KMS-11 (cell line): Measurements from ENCODE around the gene NID2.

Source experiments
- H2AFZ ChIP-seq: fragments of 200-600 bp; sonication (generic); 2 replicates; pipeline ENCODE4 v1.6.1; 2016; ENCODE audit warnings: antibody characterized with exemption, mixed run types, low read depth
- H3K27ac ChIP-seq: fragments of 200-600 bp; sonication (generic); 2 replicates; pipeline ENCODE4 v1.6.1; 2016; ENCODE audit warnings: mild to moderate bottlenecking, mixed run types
- H3K27me3 ChIP-seq: fragments of 200-600 bp; sonication (generic); 2 replicates; pipeline ENCODE4 v1.6.1; 2017; ENCODE audit warnings: mild to moderate bottlenecking, low read depth, mixed run types, moderate library complexity; ENCODE audit not compliant: insufficient read depth
- H3K36me3 ChIP-seq: fragments of 200-600 bp; sonication (generic); 2 replicates; pipeline ENCODE4 v1.6.1; 2017; ENCODE audit warnings: mild to moderate bottlenecking, mixed run types; ENCODE audit not compliant: insufficient read depth
- H3K4me1 ChIP-seq: fragments of 200-600 bp; sonication (generic); 2 replicates; pipeline ENCODE4 v1.6.1; 2016; ENCODE audit warnings: mild to moderate bottlenecking, low read depth, mixed run types; ENCODE audit not compliant: poor library complexity, severe bottlenecking
- H3K4me2 ChIP-seq: fragments of 200-600 bp; sonication (generic); 2 replicates; pipeline ENCODE4 v1.7.0; 2016; ENCODE audit warnings: mild to moderate bottlenecking, mixed run types
- H3K4me3 ChIP-seq: fragments of 200-600 bp; sonication (generic); IDR thresholded peaks from 2 replicates; pipeline ENCODE4 v1.6.1; 2017; ENCODE audit warnings: low read depth, low read length, mixed read lengths; ENCODE audit not compliant: insufficient read depth
- H3K79me2 ChIP-seq: fragments of 200-600 bp; sonication (generic); 2 replicates; pipeline ENCODE4 v1.6.1; 2016; ENCODE audit warnings: low read depth, mixed run types; ENCODE audit not compliant: insufficient read depth
- H3K9ac ChIP-seq: fragments of 200-600 bp; sonication (generic); 2 replicates; pipeline ENCODE4 v1.6.1; 2016; ENCODE audit warnings: mild to moderate bottlenecking, mixed run types
- H4K20me1 ChIP-seq: fragments of 200-600 bp; sonication (generic); 2 replicates; pipeline ENCODE4 v1.6.1; 2016; ENCODE audit warnings: mild to moderate bottlenecking, mixed run types; ENCODE audit not compliant: insufficient read depth
- TF ChIP-seq, protein P1 (sequence below): fragments of 200-600 bp; sonication (generic); conservative IDR thresholded peaks from 2 replicates; pipeline ENCODE4 v1.6.1; 2017; ENCODE audit warnings: low read depth, mild to moderate bottlenecking, antibody characterized with exemption, low read length, moderate library complexity, mixed read lengths

NID2 gene

DNA sequence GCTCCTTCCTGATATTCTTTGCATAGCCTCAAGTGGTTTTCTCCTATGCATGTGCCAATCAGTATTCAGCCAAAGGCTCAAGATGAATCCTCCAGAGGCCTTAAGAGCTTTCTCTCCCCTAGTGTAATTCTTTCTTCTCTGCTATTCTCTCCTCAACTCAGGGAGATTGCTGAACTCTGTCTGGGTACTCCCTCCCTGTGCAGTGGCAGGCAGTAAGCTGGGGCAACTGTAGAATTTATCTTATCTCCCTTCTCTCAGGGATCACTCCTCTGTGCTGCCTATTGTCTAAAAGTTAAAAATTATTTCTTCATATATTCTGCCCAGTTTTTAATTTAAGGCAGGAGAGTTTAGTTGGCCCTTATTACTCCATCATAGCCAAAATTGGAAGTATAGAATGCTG is 108.0 kb downstream of the NID2 start:
- Histone ChIP-seq H3K36me3 (no peaks in the 10 kb centered on the region), H3K9ac (no peak overlapping the region), H3K27me3 (no peaks in the 10 kb centered on the region), H3K79me2 (no peaks in the 10 kb centered on the region), H3K4me2 (no peak overlapping the region), H3K4me1 (no peaks in the 10 kb centered on the region), H2AFZ (no peak overlapping the region), H3K27ac (no peak overlapping the region), H4K20me1 (no peaks in the 10 kb centered on the region), H3K4me3 (no peak overlapping the region)
- TF ChIP-seq, protein P1, sequence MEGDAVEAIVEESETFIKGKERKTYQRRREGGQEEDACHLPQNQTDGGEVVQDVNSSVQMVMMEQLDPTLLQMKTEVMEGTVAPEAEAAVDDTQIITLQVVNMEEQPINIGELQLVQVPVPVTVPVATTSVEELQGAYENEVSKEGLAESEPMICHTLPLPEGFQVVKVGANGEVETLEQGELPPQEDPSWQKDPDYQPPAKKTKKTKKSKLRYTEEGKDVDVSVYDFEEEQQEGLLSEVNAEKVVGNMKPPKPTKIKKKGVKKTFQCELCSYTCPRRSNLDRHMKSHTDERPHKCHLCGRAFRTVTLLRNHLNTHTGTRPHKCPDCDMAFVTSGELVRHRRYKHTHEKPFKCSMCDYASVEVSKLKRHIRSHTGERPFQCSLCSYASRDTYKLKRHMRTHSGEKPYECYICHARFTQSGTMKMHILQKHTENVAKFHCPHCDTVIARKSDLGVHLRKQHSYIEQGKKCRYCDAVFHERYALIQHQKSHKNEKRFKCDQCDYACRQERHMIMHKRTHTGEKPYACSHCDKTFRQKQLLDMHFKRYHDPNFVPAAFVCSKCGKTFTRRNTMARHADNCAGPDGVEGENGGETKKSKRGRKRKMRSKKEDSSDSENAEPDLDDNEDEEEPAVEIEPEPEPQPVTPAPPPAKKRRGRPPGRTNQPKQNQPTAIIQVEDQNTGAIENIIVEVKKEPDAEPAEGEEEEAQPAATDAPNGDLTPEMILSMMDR, result no peak

DNA sequence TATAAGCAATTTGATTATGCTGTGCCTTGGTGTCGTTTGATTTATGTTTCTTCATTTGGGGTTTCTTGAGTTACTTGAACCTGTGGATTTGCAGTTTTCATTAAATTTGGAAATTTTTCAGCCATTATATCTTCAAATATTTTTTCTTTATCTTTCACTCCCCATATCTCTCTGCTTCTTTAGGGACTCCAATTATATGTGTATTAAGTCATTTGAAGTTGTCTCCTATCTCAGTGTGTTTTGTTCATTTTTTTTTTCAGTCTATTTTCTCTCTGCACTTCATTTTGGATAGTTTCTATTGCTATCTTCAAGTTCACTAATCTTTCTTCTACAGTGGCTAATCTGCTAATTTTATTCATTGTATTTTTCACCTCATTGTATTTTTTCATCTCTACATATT is 108.9 kb downstream of the NID2 start:
- H3K4me3 ChIP-seq, result no peak overlapping the region
- no peaks in the 10 kb centered on the region for H3K4me1 ChIP-seq
- H3K9ac ChIP-seq, result no peak overlapping the region
- H3K36me3 ChIP-seq, result no peaks in the 10 kb centered on the region
- H3K4me2 ChIP-seq, result no peak overlapping the region
- H4K20me1 ChIP-seq, result no peaks in the 10 kb centered on the region
- TF ChIP-seq, protein P1, result no peak
- H2AFZ ChIP-seq, result no peak overlapping the region
- H3K79me2 ChIP-seq, result no peaks in the 10 kb centered on the region
- H3K27ac ChIP-seq, result no peak overlapping the region
- H3K27me3 ChIP-seq, result no peaks in the 10 kb centered on the region

GRCh38 chr14:51957950-51958349 is 110.9 kb downstream of the NID2 start:
- Histone ChIP-seq H3K36me3 (no peaks in the 10 kb centered on the region), H3K4me1 (no peaks in the 10 kb centered on the region)
- TF ChIP-seq, protein P1, result no peak

More at GRCh38 chr14:51957950-51958349, 110.9 kb downstream of the NID2 start:
- H2AFZ ChIP-seq, result no peak overlapping the region
- no peaks in the 10 kb centered on the region for H4K20me1 ChIP-seq
- no peak overlapping the region for H3K27ac ChIP-seq
- no peak overlapping the region for H3K4me2 ChIP-seq
- H3K27me3 ChIP-seq, result no peaks in the 10 kb centered on the region
- H3K79me2 ChIP-seq, result no peaks in the 10 kb centered on the region
- no peak overlapping the region for H3K4me3 ChIP-seq
- no peak overlapping the region for H3K9ac ChIP-seq
